Loucy (cell line): ENCODE results near the gene MAPT.
A peak's percentile ranks its signal among the peaks of the same experiment; 100 is the strongest.

Experiments used
- H2AFZ ChIP-seq: fragments of 200-600 bp; sonication (generic); 2 replicates; pipeline ENCODE4 v1.6.0; 2016; ENCODE audit warnings: antibody characterized with exemption, mild to moderate bottlenecking, low read length, moderate library complexity
- H3F3A ChIP-seq: fragments of 200-600 bp; 2 replicates; pipeline ENCODE4 v1.6.0; 2016; ENCODE audit warnings: antibody characterized with exemption, low read depth, mild to moderate bottlenecking
- H3K27me3 ChIP-seq: fragments of 200-600 bp; sonication (generic); 2 replicates; pipeline ENCODE4 v1.6.1; 2014; ENCODE audit warnings: low read length, mild to moderate bottlenecking; ENCODE audit not compliant: insufficient read depth, poor library complexity, severe bottlenecking
- H3K36me3 ChIP-seq: fragments of 200-600 bp; sonication (generic); 2 replicates; pipeline ENCODE4 v1.6.1; 2016; ENCODE audit warnings: low read length; ENCODE audit not compliant: insufficient read depth
- H3K4me1 ChIP-seq: fragments of 200-600 bp; sonication (generic); 2 replicates; pipeline ENCODE4 v1.5.1; 2014; ENCODE audit warnings: low read length, mild to moderate bottlenecking; ENCODE audit not compliant: insufficient read depth, poor library complexity, severe bottlenecking
- H3K4me2 ChIP-seq: fragments of 200-600 bp; sonication (generic); 2 replicates; pipeline ENCODE4 v1.6.0; 2014; ENCODE audit warnings: antibody characterized with exemption, low read length, low read depth, mild to moderate bottlenecking; ENCODE audit not compliant: poor library complexity, severe bottlenecking
- H3K4me3 ChIP-seq: fragments of 200-600 bp; sonication (generic); 2 replicates; pipeline ENCODE4 v1.5.1; 2014; ENCODE audit warnings: low read length, mild to moderate bottlenecking, mixed read lengths; ENCODE audit not compliant: poor library complexity, severe bottlenecking
- H3K79me2 ChIP-seq: fragments of 200-600 bp; sonication (generic); 2 replicates; pipeline ENCODE4 v1.6.1; 2014; ENCODE audit warnings: low read length; ENCODE audit not compliant: insufficient read depth
- H3K9ac ChIP-seq: fragments of 200-600 bp; sonication (generic); 2 replicates; pipeline ENCODE4 v1.6.0; 2014; ENCODE audit warnings: mild to moderate bottlenecking, low read depth, low read length, moderate library complexity; ENCODE audit not compliant: poor library complexity, severe bottlenecking
- H3K9me2 ChIP-seq: fragments of 200-600 bp; sonication (generic); replicated peaks from 2 replicates; pipeline ENCODE4 v1.6.1; 2016; ENCODE audit warnings: low read depth, low read length, mixed read lengths
- H3K9me3 ChIP-seq: fragments of 200-600 bp; sonication (generic); 2 replicates; pipeline ENCODE4 v1.6.1; 2014; ENCODE audit warnings: mild to moderate bottlenecking, antibody characterized with exemption, low read length, low read depth; ENCODE audit not compliant: insufficient read depth
- H4K20me1 ChIP-seq: fragments of 200-600 bp; sonication (generic); 2 replicates; pipeline ENCODE4 v1.6.0; 2014; ENCODE audit warnings: antibody characterized with exemption, low read length, mild to moderate bottlenecking; ENCODE audit not compliant: insufficient read depth, poor library complexity, severe bottlenecking
- EZH2phosphoT487 ChIP-seq: fragments of 200-600 bp; IDR thresholded peaks from 2 replicates; pipeline ENCODE4 v1.6.1; 2018; ENCODE audit warnings: antibody characterized with exemption, mild to moderate bottlenecking, moderate library complexity, borderline replicate concordance
- TF ChIP-seq, protein P1 (sequence below): fragments of 200-600 bp; sonication (generic); conservative IDR thresholded peaks from 2 replicates; pipeline ENCODE4 v1.5.1; 2014; ENCODE audit warnings: mild to moderate bottlenecking, antibody characterized with exemption, low read length

MAPT gene

DNA sequence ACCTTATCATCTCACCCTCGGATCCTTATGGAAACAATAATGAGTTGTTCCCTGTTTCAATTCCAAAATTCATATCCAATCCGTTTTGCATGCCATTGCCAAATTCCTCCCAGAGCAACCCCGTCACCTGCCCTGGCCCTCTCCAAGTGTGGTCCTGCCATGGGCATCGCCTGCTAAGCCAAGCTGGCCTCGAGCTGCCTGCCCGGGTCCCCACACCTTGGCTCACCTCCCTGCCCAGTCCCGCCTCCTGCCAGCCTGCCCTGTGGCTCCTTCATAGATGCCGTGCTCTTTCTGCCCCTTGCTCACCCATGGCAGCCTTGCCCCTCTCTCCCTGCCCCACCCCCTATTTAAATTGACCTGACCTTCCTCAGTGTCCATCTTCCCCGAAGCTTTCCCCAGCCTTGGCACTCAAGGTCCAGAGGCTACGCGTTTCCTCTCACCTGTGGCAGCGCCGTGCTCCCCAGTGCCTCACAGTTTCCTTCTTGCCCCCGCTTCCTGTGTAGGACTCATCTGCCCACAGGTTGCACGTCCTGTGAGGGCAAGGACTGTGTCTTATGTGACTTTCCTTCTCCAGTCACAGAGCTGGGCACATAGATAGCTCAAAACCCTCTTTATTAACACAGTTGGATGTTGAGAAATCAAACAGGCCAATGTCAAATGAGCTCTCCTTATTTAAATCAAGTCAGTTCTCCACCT lies 12.7 kb downstream of the MAPT start:
- TF ChIP-seq EZH2phosphoT487 = no peak
- TF ChIP-seq, protein P1, sequence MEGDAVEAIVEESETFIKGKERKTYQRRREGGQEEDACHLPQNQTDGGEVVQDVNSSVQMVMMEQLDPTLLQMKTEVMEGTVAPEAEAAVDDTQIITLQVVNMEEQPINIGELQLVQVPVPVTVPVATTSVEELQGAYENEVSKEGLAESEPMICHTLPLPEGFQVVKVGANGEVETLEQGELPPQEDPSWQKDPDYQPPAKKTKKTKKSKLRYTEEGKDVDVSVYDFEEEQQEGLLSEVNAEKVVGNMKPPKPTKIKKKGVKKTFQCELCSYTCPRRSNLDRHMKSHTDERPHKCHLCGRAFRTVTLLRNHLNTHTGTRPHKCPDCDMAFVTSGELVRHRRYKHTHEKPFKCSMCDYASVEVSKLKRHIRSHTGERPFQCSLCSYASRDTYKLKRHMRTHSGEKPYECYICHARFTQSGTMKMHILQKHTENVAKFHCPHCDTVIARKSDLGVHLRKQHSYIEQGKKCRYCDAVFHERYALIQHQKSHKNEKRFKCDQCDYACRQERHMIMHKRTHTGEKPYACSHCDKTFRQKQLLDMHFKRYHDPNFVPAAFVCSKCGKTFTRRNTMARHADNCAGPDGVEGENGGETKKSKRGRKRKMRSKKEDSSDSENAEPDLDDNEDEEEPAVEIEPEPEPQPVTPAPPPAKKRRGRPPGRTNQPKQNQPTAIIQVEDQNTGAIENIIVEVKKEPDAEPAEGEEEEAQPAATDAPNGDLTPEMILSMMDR = no peak
- no peaks in the 10 kb centered on the region for H3K36me3 ChIP-seq
- no peak overlapping the region for H2AFZ ChIP-seq
- no peaks in the 10 kb centered on the region for H3K79me2 ChIP-seq
- H3K4me3 ChIP-seq = no peak overlapping the region
- no peaks in the 10 kb centered on the region for H3F3A ChIP-seq
- H4K20me1 ChIP-seq = no peaks in the 10 kb centered on the region
- no peaks in the 10 kb centered on the region for H3K27me3 ChIP-seq
- no peak overlapping the region for H3K4me2 ChIP-seq
- no peak overlapping the region for H3K9ac ChIP-seq
- peaks cover 6% of the 10 kb centered on the region for H3K4me1 ChIP-seq
- no peaks in the 10 kb centered on the region for H3K9me2 ChIP-seq
- no peaks in the 10 kb centered on the region; the same call in 1 of the 2 replicates for H3K9me3 ChIP-seq

DNA sequence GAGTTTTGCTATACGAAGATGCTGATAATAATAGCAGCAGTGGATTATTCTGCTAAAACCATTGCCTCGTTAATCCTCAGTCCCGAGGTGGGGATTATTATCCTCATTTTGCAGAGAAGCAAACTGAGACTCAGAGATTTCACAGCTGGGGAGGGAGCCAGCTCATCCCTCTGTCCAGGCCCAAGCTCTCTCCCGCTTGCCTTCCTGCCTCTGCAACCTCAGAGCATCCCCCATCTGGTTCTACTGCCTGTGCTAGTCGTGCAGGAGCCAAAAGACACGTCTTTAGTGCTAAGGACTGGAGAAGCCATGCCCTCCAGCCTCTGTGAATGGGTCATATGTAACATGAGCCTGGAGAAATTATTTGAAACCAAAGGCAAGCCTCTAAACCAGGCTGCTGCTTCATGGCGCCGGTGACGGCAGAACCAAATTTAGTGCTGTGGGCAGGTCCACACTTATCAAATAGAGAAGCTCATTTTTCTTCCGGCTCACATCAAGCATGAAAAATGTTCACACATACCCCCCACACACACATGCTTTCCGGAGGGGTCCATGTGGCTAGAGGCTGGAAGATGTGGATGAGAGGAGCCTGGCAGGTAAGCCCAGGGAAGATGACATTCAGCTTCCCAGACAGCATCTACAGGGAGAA lies 13.5 kb downstream of the MAPT start:
- Histone ChIP-seq H3K4me2 (no peak overlapping the region), H3K4me3 (no peak overlapping the region), H3K27me3 (no peaks in the 10 kb centered on the region), H3K9ac (no peak overlapping the region), H3K36me3 (no peaks in the 10 kb centered on the region), H3K9me3 (peaks cover 5% of the 10 kb centered on the region; the same call in 1 of the 2 replicates), H3K79me2 (no peaks in the 10 kb centered on the region), H4K20me1 (no peaks in the 10 kb centered on the region), H3K9me2 (no peaks in the 10 kb centered on the region), H2AFZ (no peak overlapping the region), H3K4me1 (peaks cover 6% of the 10 kb centered on the region), H3F3A (no peaks in the 10 kb centered on the region)
- TF ChIP-seq EZH2phosphoT487 = no peak
- TF ChIP-seq, protein P1 = no peak

DNA sequence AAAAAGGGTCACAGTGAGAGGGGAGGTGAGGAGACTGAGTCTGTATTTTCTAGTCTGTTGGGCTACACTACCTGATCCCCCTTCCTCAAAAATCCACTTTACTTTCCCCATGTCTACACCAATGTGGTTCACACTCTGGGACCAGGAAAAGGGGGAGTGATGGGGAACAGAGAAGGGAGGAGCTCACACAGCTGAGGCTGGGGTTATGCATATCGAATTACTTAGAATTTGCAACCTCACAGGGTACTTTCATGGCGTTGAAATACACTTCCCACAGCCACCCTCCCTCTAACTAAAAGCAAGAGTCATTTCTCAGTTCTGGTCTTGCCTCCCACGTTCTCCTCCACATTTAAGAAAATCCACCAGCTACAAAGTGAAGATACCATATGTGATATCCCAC lies 14.1 kb downstream of the MAPT start:
- Histone ChIP-seq H3K4me3 (no peak overlapping the region), H4K20me1 (no peaks in the 10 kb centered on the region), H3K9me2 (no peaks in the 10 kb centered on the region), H3F3A (no peaks in the 10 kb centered on the region), H3K4me2 (no peak overlapping the region), H3K9me3 (peaks cover 5% of the 10 kb centered on the region; the same call in 1 of the 2 replicates), H2AFZ (no peak overlapping the region), H3K27me3 (no peaks in the 10 kb centered on the region), H3K9ac (no peak overlapping the region), H3K4me1 (peaks cover 6% of the 10 kb centered on the region), H3K36me3 (no peaks in the 10 kb centered on the region), H3K79me2 (no peaks in the 10 kb centered on the region)
- TF ChIP-seq, protein P1 = 0 out of 2 replicates have a peak, but pooled peaks have one; percentile 11
- no peak for TF ChIP-seq EZH2phosphoT487
